Stimulated activated CD4-positive, alpha-beta T cell treated with anti-CD3 and anti-CD28 coated beads, Interleukin-15, amount 100 ng/mL, for 24 hours (primary cell): ENCODE data around the gene EEF1A2.

Experiments
- DNase-seq: peaks from one replicate; pipeline ENCODE4 v3.0.0-alpha.2; 2020

The EEF1A2 gene

DNA sequence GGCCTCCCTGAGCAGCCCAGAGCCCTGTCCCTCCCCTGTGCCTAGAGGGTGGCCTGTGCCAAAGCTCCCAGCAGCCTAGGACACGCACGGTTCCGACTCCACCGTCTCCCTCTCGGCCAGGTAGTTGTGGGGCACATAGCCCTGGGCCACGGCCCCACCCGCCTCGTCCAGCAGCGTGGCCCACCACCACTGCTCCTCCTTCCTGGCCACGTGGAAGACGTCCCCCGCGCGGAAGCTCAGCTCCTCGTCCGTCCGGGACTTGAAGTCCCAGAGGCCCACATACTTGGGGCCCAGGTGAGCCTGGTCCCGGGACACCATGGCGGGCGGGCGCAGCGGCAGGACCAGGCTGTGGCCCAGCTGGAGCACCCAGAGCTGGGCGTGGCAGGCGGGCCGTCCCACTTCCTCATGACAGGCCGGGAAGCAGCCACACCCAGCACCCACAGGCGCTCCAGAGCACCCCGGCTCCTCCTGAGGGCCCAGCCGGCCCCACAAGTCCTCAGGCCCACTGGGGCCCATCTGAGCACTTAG is 38.2 kb upstream of the EEF1A2 start, which contains the start of gene PTK6:
PTK6 (minus strand) TSS at position 380 of the 528 bp plus-strand sequence; CDS start at position 318, 62 bp downstream.
- peak; percentile 69 for DNase-seq

GRCh38 chr20:63536241-63536977 is 37.5 kb upstream of the EEF1A2 start:
- no peak for DNase-seq

DNA sequence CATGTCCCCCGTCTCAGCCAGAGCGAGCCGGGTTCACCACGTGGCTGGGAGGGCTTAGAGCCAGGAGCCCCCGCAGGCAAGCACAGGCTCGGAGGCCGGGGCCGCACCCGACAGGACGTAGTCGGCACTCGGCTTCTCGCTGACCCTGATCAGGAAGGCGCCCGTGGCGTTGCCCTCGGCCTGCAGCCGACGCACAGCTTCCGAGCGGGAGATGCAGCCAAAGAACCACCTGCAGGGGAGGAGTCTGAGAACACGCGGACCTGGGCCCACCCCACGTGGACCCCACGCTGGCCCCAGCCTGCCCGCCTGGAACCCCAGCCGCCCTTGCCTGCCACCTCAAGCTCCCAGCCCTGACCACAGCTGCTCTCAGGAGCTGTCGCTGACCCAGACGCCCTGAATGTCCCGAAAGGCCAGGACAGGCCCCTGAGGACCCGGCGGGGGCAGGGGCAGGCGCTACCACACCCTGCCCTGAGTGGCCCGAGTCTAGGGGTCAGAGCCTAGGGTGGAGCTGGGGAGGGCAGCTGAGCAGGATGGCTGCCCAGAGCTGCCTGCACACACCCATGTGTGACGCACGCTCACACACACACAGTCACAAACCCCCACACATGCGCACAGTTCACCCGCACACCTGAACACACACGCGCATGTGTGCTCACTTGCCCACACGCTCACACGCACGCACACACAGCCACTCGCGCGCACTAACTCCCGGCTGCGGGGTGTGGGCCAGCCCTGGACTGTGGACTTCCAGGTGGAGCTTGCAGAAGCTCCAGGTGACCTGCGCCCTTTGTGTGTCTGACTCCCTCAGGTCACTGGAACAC is 36.2 kb upstream of the EEF1A2 start:
- DNase-seq, result no peak

DNA sequence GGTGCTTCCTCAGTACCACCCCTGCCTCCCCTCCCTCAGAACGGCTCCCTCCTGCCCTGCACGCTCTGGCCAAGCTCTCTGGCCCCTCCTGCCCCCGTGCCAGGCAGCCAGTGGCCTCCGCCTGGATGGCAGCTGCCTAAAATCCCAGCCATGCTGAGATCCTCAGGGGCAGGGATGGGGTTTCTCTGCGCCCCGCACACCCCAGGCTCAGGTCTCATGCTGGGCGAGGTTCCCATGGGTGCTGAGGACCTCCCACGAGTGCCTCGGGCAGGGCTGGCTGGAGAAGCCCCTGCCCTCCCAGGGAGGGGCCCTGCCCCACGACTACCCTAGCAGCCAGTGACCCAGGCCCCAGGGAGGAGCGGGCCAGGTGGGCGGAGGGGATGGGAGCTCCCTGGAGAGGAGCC is 35.5 kb upstream of the EEF1A2 start:
- no peak for DNase-seq

DNA sequence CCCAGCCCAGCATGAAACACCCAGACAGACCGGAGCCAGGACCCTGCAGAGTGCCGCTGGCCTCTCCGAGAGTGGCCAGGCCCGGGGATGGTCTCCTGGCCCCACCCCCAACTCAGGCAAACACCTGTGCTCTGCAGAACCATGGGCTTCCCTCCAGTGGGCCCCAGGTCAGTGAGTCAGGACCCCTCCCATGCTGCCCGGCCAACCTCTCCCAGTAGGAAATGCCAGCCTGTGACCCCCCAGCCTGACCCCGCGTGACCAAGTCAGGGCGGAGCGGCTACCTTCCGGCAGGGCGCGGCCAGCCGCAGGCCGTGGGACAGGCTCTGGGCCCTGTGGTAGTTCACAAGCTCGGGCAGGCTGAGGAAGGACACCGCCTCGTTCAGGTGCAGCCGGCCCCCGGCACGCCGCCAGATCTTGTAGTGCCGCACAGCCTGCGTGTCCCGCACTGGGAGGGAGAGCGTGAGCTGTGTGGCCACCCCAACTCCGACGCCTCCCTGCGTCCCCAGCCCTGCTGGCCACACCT is 35.0 kb upstream of the EEF1A2 start:
- no peak for DNase-seq

DNA sequence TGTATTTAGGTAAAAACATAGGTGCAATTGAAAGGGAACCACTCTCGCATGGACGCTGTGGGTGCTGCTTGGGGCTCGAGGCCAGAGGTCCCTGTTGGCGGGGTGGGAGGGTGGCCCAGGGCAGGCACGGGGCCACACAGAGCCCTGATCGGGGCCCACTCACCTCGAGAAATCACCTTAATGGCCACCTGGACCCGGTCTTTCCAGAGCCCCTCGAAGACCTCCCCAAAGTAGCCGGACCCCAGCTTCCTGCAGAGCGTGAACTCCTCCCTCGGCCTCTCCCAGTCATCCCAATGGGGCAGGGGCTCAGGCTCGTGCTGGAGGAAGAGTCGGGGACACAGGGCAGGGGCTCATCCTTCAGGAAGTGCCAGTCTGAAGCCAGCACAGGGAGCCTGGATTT is 34.5 kb upstream of the EEF1A2 start:
- DNase-seq, result no peak

- DNase-seq, result no peak
Observed at GRCh38 chr20:63532449-63532971, 33.6 kb upstream of the EEF1A2 start.

- DNase-seq, result no peak
Observed at GRCh38 chr20:63531686-63532448, 33.0 kb upstream of the EEF1A2 start.

- no peak for DNase-seq
Observed at GRCh38 chr20:63530788-63531160, 31.9 kb upstream of the EEF1A2 start.

GRCh38 chr20:63529861-63530787 is 31.2 kb upstream of the EEF1A2 start:
- DNase-seq, result no peak

- no peak for DNase-seq
Observed at GRCh38 chr20:63529180-63529860, 30.4 kb upstream of the EEF1A2 start.

GRCh38 chr20:63527184-63527583 is 28.3 kb upstream of the EEF1A2 start:
- no peak for DNase-seq

DNA sequence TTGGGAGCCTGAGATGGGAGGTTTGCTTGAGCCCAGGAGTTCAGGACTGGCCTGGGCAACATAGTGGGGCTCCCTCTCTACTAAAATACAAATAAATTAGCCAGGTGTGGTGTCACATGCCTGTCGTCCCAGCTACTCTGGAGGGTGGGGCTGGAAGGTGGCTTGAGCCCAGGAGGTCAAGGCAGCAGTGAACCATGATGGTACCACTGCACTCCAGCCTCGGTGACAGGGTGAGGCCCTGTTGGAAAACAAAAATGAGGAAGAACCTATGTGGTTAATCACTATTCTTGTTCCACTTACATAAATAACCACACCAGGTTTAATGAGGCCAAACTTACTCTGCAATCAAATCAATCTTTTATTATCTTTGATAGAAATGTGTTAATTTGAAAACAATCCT is 27.1 kb upstream of the EEF1A2 start:
- peak; percentile 1 for DNase-seq

DNA sequence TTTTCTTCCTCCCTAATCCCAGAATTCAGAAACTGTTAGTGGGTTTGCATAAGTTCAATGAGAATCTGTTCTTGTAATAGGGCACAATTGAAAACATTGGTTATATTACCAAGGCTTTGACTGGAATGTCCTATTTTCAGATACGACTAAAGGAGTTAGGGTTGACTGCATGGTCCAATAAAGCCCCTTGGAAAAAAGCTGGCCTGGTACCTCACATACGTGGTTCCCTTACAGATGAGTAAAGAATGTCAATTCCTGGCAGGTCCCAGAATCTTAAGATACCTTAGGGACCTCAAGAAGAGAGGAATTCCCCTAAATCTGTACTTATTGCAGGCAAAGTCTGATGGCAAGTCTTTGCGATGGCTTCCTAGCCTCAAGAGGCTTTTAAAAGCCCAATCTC is 26.3 kb upstream of the EEF1A2 start:
- no peak for DNase-seq

DNA sequence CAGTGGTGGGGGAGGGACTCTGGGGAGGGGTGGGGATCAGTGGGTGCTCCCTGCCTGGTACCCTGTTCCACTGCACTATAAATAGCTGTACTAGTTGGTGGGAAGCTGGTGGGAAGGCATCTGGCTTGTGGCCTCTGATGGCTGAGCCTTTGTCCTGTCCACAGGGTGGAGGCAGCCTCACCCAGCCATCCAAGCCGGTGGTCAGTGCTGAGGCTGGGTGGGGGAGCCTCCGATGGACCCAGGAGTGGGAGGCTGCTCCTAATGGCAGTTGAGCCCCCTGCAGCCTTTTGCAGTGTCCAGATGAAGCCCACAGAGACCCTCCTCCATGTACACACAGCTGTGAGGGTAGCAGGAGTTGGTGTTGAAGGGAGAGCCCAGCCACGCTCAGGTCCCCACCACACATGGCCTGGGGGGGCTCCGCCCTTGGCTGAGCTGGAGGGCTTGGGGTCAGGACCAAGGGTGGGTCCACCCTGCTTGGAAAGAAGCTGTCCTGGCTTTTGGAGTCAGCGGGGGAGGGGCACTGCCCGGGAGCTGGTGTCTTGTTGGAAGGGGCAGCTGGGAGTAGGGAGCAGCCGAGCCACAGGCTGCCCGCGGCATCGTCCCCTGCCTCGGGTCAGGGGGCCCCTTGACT is 24.2 kb upstream of the EEF1A2 start:
- DNase-seq, result peak; percentile 5

DNA sequence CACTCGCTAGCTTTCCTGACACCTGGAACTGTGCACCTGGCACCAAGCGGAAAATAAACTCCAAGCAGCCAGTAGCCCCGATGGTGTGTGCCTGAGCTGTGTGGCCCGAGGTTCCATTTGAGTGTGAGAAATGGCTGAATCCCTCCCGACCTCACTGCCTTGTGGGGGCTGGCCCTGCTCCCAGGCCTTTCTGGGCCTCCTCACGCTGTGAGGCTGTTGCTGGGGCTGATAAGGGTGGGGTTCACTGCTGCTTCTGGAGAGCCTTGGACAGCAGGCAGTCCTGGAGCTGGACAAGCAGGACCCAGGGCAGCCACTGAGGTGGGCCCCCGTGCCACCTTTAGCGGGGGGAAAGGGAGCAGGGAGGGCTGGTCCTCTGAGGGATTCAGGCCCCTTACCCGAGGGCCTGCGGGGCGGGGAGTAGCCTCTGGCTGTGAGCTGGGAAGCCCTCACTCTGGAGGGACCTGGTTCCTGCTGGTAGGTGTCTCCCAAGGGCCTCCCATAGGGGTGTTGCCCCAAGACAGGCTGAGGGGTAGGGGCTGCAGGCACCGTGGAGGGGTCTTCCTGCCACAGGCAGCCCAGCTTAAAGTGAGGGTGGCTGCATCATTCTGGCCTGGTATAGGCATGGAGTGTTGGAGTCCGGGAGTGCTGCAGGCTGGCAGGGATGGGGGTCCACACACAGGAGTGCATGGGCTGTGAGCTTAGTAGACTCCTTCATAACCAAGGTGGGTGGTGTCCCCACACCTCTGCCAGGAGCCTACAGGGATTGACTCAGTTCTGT is 23.4 kb upstream of the EEF1A2 start:
- DNase-seq, result peak; percentile 2

DNA sequence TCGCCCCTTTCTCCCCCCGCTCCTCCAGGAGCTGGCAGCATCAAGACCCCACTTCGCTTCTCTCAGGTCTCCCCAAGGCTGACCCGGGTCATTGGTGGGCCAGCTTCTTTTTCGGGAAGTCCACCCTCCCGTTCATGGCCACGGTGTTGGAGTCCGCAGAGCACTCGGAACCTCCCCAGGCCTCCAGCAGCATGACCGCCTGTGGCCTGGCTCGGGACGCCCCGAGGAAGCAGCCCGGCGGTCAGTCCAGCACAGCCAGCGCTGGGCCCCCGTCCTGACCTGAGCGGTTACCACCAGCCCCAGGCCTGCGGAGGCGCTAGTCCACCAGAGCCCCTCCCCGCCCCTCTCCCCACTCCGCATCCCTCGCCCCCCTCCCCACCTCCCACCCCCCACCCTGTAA is 22.7 kb upstream of the EEF1A2 start:
- no peak for DNase-seq

GRCh38 chr20:63520934-63521601 is 22.2 kb upstream of the EEF1A2 start:
- peak; percentile 77 for DNase-seq

- DNase-seq, result peak; percentile 86
Observed at GRCh38 chr20:63520504-63520933, 21.6 kb upstream of the EEF1A2 start, which contains the start of gene PPDPF. TSS of gene PPDPF (plus strand) at chr20:63520765. CDS start at chr20:63521309, 544 bp downstream.
